Measurements from ENCODE around the gene ELOVL7.

DNA sequence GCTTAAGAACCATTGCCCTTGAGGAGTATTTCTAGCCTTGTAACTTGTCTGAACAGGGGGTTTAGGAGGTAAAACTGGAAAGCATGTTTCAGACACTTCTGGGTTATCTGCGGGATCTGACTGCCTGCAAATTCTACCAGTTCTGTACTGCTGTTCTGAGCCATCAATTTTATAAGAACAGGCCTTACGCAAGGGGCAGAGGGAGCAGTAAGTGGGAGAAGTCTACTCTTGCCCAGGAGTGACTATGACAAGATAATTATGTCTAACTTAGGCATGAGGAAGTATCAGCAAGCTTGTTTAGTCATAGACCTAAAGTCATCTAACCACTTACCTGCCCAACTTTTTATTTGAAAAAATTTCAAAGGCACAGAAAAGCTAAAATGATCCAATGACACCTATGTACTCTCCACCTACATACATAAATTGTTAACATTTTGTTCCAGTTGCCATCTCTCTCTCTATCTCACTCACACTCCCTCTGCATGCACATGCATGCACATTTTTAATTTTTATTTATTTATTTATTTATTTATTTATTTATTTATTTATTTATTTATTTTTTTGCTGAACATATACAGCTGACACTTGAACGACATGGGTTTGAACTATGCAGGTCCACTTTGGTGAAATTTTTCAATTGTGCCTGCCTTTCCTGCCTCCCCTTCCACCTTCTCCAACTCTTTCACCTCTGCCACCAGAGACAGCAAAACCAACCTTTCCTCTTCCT lies 125.7 kb downstream of the ELOVL7 start:
- TF ChIP-seq, protein P1, sequence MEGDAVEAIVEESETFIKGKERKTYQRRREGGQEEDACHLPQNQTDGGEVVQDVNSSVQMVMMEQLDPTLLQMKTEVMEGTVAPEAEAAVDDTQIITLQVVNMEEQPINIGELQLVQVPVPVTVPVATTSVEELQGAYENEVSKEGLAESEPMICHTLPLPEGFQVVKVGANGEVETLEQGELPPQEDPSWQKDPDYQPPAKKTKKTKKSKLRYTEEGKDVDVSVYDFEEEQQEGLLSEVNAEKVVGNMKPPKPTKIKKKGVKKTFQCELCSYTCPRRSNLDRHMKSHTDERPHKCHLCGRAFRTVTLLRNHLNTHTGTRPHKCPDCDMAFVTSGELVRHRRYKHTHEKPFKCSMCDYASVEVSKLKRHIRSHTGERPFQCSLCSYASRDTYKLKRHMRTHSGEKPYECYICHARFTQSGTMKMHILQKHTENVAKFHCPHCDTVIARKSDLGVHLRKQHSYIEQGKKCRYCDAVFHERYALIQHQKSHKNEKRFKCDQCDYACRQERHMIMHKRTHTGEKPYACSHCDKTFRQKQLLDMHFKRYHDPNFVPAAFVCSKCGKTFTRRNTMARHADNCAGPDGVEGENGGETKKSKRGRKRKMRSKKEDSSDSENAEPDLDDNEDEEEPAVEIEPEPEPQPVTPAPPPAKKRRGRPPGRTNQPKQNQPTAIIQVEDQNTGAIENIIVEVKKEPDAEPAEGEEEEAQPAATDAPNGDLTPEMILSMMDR (conservative IDR thresholded peaks at IDR 0.05 in 1 of 2, IDR thresholded peaks at IDR 0.05 in 1 of 2; ENCODE audit: low read depth in 1 of 2, low read length in 2 of 2) = no peak
- no peak for TF ChIP-seq EZH2 (IDR thresholded peaks at IDR 0.05; ENCODE audit: low read length, missing control alignments)

All from fibroblast of lung (primary cell).